Fibroblast of skin of scalp (primary cell): ENCODE measurements around the gene SLC9B2.
"Not testable (repeated sequence)": the region's sequence is repeated elsewhere in the genome, so short reads cannot be mapped to it uniquely, and the experiment has no call there.

Experiments used
- DNase-seq: peaks from one replicate; pipeline ENCODE4 v3.0.0-alpha.2; 2013

Gene SLC9B2

GRCh38 chr4:103018391-103019307 is 57.9 kb downstream of the SLC9B2 start:
- DNase-seq: peak; percentile 50

DNA sequence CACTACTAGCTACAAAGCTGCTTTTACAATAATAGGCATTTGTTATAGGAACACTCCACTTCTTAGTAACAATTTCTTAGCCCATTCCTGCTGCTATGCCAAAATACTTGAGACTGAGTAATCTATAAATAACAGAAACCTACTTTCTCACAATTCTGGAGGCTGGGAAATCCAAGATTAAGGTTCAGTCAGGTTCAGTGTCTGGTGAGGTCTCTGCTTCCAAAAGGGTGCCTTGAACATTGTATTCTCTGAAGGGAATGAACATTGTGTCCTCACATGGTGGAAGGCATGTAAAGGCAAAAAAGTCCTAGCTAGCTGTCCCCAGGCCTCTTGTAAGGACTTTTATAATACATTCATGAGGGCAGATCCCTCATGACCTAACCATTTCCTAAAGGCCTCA is 64.0 kb downstream of the SLC9B2 start:
- no peak for DNase-seq

GRCh38 chr4:103012060-103012459 is 64.5 kb downstream of the SLC9B2 start:
- peak; percentile 31 for DNase-seq

GRCh38 chr4:103011378-103012025 is 65.1 kb downstream of the SLC9B2 start:
- no peak for DNase-seq

- DNase-seq: no peak
Measured at GRCh38 chr4:103010804-103011203, 65.8 kb downstream of the SLC9B2 start.

- peak; percentile 74 for DNase-seq
Measured at GRCh38 chr4:103008875-103009729, 67.5 kb downstream of the SLC9B2 start.

- DNase-seq: peak; percentile 22
Measured at GRCh38 chr4:103002551-103002950, 74.0 kb downstream of the SLC9B2 start.

DNA sequence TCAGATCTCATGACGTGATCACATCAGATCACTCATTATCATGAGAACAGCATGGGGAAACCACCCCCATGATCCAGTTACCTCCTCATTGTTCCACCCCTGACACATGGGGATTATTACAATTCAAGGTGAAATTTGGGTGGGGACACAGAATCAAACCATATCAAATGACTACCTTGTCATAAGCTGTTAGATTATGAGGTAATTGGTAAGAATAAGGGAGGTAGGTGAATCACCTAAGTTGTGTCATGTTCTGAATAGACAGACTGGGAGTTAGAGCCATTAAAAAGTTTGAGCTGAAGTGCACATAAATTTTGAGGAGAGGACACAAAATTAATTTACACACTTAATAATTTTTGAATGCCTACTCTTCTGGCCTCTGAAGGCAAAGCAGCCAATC is 81.8 kb downstream of the SLC9B2 start:
- DNase-seq: no peak

- not testable (repeated sequence) for DNase-seq
Measured at GRCh38 chr4:102993985-102994384, 82.6 kb downstream of the SLC9B2 start.

DNA sequence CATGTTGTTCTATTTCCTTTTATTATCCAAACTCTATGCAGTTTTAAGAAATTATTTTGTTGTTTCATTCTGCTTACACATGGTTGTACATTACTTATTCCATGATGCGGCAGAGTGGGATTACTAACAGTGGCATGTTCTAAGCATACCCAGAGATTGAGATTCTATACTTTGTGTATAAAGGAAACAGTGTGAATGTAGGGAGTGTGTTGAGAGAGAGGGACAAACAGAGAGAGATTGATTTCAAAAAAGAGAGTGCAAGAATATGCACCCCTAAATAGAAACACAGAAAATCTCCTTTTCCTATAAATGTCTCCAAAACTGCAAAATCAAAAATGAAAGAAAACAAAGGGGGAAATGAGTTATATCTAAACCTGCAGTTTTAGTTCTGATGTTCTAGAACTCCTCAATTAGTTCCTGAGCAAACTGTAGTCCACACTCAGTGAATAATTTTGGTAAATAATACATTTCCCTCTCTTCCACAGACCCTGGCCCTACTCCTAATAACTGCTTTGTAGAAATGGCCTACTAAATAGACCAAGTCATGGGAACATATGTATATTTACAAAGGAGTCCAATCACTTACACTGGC is 88.0 kb downstream of the SLC9B2 start:
- no peak for DNase-seq

GRCh38 chr4:102981005-102981404 is 95.6 kb downstream of the SLC9B2 start:
- no peak for DNase-seq
